Trophoblast cell (in vitro differentiated cells and primary cell): ENCODE results near the gene OPCML.

Experiments used
- DNase-seq, 2 donors: peaks; one replicate each; pipeline ENCODE4 v3.0.0-alpha.2; 2016
- H2AFZ ChIP-seq: 2 replicates; pipeline ENCODE4 v1.6.1; 2013; ENCODE audit warnings: low read length, moderate library complexity, mild to moderate bottlenecking; ENCODE audit not compliant: insufficient read depth, poor library complexity
- H2AK5ac ChIP-seq: 2 replicates; pipeline ENCODE4 v1.6.1; 2013; ENCODE audit warnings: mild to moderate bottlenecking, low read length
- H2BK120ac ChIP-seq: 2 replicates; pipeline ENCODE4 v1.6.1; 2013; ENCODE audit warnings: low read length, mild to moderate bottlenecking, moderate library complexity; ENCODE audit not compliant: insufficient read depth, poor library complexity
- H2BK12ac ChIP-seq: 2 replicates; pipeline ENCODE4 v1.6.1; 2013; ENCODE audit warnings: mild to moderate bottlenecking, low read length, moderate library complexity
- H2BK5ac ChIP-seq: 2 replicates; pipeline ENCODE4 v1.6.1; 2013; ENCODE audit warnings: low read length, low read depth, moderate library complexity, mild to moderate bottlenecking; ENCODE audit not compliant: poor library complexity
- H3K14ac ChIP-seq: 2 replicates; pipeline ENCODE4 v1.6.1; 2013; ENCODE audit warnings: mild to moderate bottlenecking, low read length
- H3K18ac ChIP-seq: 2 replicates; pipeline ENCODE4 v1.6.1; 2013; ENCODE audit warnings: mild to moderate bottlenecking, low read length
- H3K23ac ChIP-seq: 2 replicates; pipeline ENCODE4 v1.6.1; 2013; ENCODE audit warnings: low read length
- H3K27ac ChIP-seq: 2 replicates; pipeline ENCODE4 v1.5.1; 2013; ENCODE audit warnings: low read depth, mild to moderate bottlenecking, inconsistent platforms, low read length, moderate library complexity
- H3K27me3 ChIP-seq: 2 replicates; pipeline ENCODE4 v1.6.1; 2013; ENCODE audit warnings: inconsistent platforms, mild to moderate bottlenecking, low read length, moderate library complexity; ENCODE audit not compliant: insufficient read depth
- H3K36me3 ChIP-seq, 2 experiments: 1 replicate in 1 of 2; 2 replicates in 1 of 2; pipeline ENCODE4 v1.6.1; 2013; ENCODE audit warnings: low read length in 2 of 2, mild to moderate bottlenecking in 2 of 2, moderate library complexity in 1 of 2; ENCODE audit not compliant: insufficient read depth in 2 of 2, control insufficient read depth in 1 of 2
- H3K4ac ChIP-seq: 2 replicates; pipeline ENCODE4 v1.6.1; 2013; ENCODE audit warnings: low read depth, mild to moderate bottlenecking, low read length, moderate library complexity
- H3K4me1 ChIP-seq, 2 experiments: 1 replicate in 1 of 2; 2 replicates in 1 of 2; pipeline ENCODE4 v1.6.1; 2013; ENCODE audit warnings: low read length in 2 of 2, mild to moderate bottlenecking in 2 of 2, moderate library complexity in 1 of 2; ENCODE audit not compliant: insufficient read depth in 2 of 2, control insufficient read depth in 1 of 2
- H3K4me2 ChIP-seq: 2 replicates; pipeline ENCODE4 v1.6.1; 2013; ENCODE audit warnings: inconsistent platforms, mild to moderate bottlenecking, low read length, moderate library complexity
- H3K4me3 ChIP-seq: 2 replicates; pipeline ENCODE4 v1.5.1; 2013; ENCODE audit warnings: mild to moderate bottlenecking, low read depth, low read length, inconsistent platforms
- H3K79me1 ChIP-seq: one replicate; pipeline ENCODE4 v1.6.1; 2013; ENCODE audit warnings: low read length
- H3K79me2 ChIP-seq: 2 replicates; pipeline ENCODE4 v1.6.1; 2013; ENCODE audit warnings: low read length, mild to moderate bottlenecking; ENCODE audit not compliant: control insufficient read depth, insufficient read depth, poor library complexity
- H3K9ac ChIP-seq: 2 replicates; pipeline ENCODE4 v1.6.1; 2013; ENCODE audit warnings: mild to moderate bottlenecking, low read length
- H3K9me3 ChIP-seq: 2 replicates; pipeline ENCODE4 v1.6.1; 2013; ENCODE audit warnings: low read depth, mild to moderate bottlenecking, control low read depth, inconsistent platforms, low read length; ENCODE audit not compliant: insufficient read depth
- H4K12ac ChIP-seq: 2 replicates; pipeline ENCODE4 v1.6.1; 2013; ENCODE audit warnings: low read depth, mild to moderate bottlenecking, low read length, moderate library complexity
- H4K8ac ChIP-seq: 2 replicates; pipeline ENCODE4 v1.6.1; 2013; ENCODE audit warnings: low read depth, mild to moderate bottlenecking, low read length, moderate library complexity
- H4K91ac ChIP-seq: one replicate; pipeline ENCODE4 v1.6.1; 2013; ENCODE audit warnings: low read depth, mild to moderate bottlenecking, low read length, moderate library complexity
- WGBS: extraction: QIAGEN DNeasy Blood & Tissue Kit; methylation state at CpG from one replicate; pipeline ENCODE4 v1.1.7; 2013; ENCODE audit warnings: missing lambda C conversion rate; ENCODE audit not compliant: insufficient read length, insufficient coverage; ENCODE audit errors: extremely low coverage; 5-methylcytosine and 5-hydroxymethylcytosine counted together

OPCML gene

GRCh38 chr11:132627981-132628380 is 904.3 kb downstream of the OPCML start:
- Histone ChIP-seq H2BK5ac (no peak overlapping the region), H2AK5ac (no peak overlapping the region)
- no CpG with 5 or more reads among the region's 3 CpGs for WGBS

DNA sequence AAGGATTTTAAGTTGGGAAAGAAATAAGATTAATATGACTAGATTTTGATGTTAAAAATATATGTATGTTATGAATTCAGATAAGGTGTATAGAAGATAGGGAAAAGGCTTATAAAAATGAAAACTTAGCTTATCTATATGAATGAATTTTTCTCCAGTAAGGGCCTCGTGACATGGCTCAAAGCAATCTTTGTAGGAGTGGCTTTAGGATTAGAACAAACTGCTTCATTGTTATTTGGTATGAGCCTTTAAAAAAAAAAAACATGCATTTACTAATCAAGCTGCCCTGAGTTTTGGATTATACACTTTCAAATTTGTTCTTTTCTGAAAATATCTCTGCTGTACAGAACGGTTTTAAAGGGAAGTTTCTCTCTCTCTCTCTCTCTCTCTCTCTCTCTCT is 905.9 kb downstream of the OPCML start:
- Histone ChIP-seq H3K79me1 (no peaks in the 10 kb centered on the region), H3K9ac (no peak overlapping the region), H3K9me3 (peaks cover 1% of the 10 kb centered on the region), H2AFZ (no peak overlapping the region), H3K14ac (no peak overlapping the region), H2BK120ac (no peak overlapping the region), H3K79me2 (no peaks in the 10 kb centered on the region), H3K27ac (no peak overlapping the region), H4K8ac (no peak overlapping the region), H4K91ac (no peak overlapping the region), H3K36me3 (no peaks in the 10 kb centered on the region), H3K27me3 (no peaks in the 10 kb centered on the region), H2AK5ac (no peak overlapping the region), H2BK12ac (no peak overlapping the region), H3K4me1 (no peaks in the 10 kb centered on the region), H4K12ac (no peak overlapping the region), H2BK5ac (no peak overlapping the region), H3K18ac (no peak overlapping the region), H3K4me2 (no peak overlapping the region), H3K23ac (no peak overlapping the region), H3K4ac (no peak overlapping the region), H3K4me3 (no peak overlapping the region)
- no CpG with 5 or more reads among the region's 2 CpGs for WGBS
- DNase-seq = no peak

More at GRCh38 chr11:132627981-132628380, 904.3 kb downstream of the OPCML start:
- H3K79me2 ChIP-seq = no peaks in the 10 kb centered on the region
- H3K9me3 ChIP-seq = peaks cover 1% of the 10 kb centered on the region
- H3K36me3 ChIP-seq = no peaks in the 10 kb centered on the region
- H4K8ac ChIP-seq = no peak overlapping the region
- H2BK12ac ChIP-seq = no peak overlapping the region
- no peak overlapping the region for H3K14ac ChIP-seq
- no peak overlapping the region for H3K27ac ChIP-seq
- no peak overlapping the region for H3K4me3 ChIP-seq
- no peaks in the 10 kb centered on the region for H3K79me1 ChIP-seq
- H3K4ac ChIP-seq = no peak overlapping the region
- no peak overlapping the region for H2BK120ac ChIP-seq
- no peak overlapping the region for H2AFZ ChIP-seq
- no peak overlapping the region for H4K12ac ChIP-seq
- H3K4me1 ChIP-seq = no peaks in the 10 kb centered on the region
- H3K4me2 ChIP-seq = no peak overlapping the region
- no peaks in the 10 kb centered on the region for H3K27me3 ChIP-seq
- DNase-seq = no peak
- H4K91ac ChIP-seq = no peak overlapping the region
- H3K18ac ChIP-seq = no peak overlapping the region
- H3K9ac ChIP-seq = no peak overlapping the region
- no peak overlapping the region for H3K23ac ChIP-seq

- no peak for DNase-seq
- no peak overlapping the region for H3K4ac ChIP-seq
- H3K79me2 ChIP-seq = no peaks in the 10 kb centered on the region
- H2BK5ac ChIP-seq = no peak overlapping the region
- no peak overlapping the region for H2BK120ac ChIP-seq
- no peaks in the 10 kb centered on the region for H3K79me1 ChIP-seq
- H4K8ac ChIP-seq = no peak overlapping the region
- H2AFZ ChIP-seq = no peak overlapping the region
- H4K12ac ChIP-seq = no peak overlapping the region
- no peaks in the 10 kb centered on the region for H3K36me3 ChIP-seq
- H3K27ac ChIP-seq = no peak overlapping the region
- no CpG with 5 or more reads among the region's 4 CpGs for WGBS
- no peak overlapping the region for H3K18ac ChIP-seq
- peaks cover 1% of the 10 kb centered on the region for H3K9me3 ChIP-seq
- no peaks in the 10 kb centered on the region for H3K27me3 ChIP-seq
- no peak overlapping the region for H4K91ac ChIP-seq
- H2AK5ac ChIP-seq = no peak overlapping the region
- H3K4me3 ChIP-seq = no peak overlapping the region
- no peak overlapping the region for H3K9ac ChIP-seq
- H3K14ac ChIP-seq = no peak overlapping the region
- H3K23ac ChIP-seq = no peak overlapping the region
- no peak overlapping the region for H2BK12ac ChIP-seq
- no peaks in the 10 kb centered on the region for H3K4me1 ChIP-seq
- H3K4me2 ChIP-seq = no peak overlapping the region
These were observed 908.8 kb downstream of the OPCML start for GRCh38 chr11:132623511-132623910.

DNA sequence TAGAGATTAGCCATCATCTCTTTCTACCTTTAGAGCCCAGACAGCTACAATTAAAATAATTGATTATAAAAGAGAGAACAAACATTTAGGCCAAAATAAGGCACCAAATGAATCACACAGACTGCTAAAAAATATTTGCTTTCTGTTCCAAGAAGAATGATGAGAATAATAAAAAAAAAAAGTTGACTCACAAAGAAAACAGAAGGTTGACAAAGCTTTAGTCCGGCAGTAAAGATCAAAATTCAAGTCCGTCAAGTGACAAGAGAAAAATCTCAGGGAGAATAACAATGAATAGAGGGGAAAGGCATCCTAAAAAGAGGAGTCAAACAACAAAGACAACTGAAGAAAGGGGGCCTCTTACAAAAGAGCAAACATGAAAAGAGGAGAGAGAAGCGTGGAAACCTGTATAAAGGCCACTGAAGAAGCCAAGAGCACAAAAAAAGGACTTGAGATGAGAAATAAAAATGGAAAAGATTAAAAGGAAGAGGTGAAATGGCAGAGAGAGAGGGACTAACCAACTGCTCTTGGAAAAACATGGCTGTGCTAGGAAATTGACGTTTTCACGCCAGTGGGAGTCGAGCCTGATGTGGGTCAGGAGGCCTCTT is 910.2 kb downstream of the OPCML start:
- H3K9ac ChIP-seq = no peak overlapping the region
- no CpG with 5 or more reads among the region's 6 CpGs for WGBS

More for the DNA sequence above, 910.2 kb downstream of the OPCML start:
- Histone ChIP-seq H2AFZ (no peak overlapping the region), H4K8ac (no peak overlapping the region), H3K9me3 (peaks cover 1% of the 10 kb centered on the region), H4K91ac (no peak overlapping the region), H3K4me3 (no peak overlapping the region), H3K4ac (no peak overlapping the region), H3K4me2 (no peak overlapping the region), H3K4me1 (no peaks in the 10 kb centered on the region), H2BK5ac (no peak overlapping the region), H4K12ac (no peak overlapping the region), H3K23ac (no peak overlapping the region), H2BK120ac (no peak overlapping the region), H2AK5ac (no peak overlapping the region), H3K27me3 (no peaks in the 10 kb centered on the region), H2BK12ac (no peak overlapping the region), H3K14ac (no peak overlapping the region), H3K36me3 (no peaks in the 10 kb centered on the region), H3K27ac (no peak overlapping the region), H3K18ac (no peak overlapping the region), H3K79me2 (no peaks in the 10 kb centered on the region), H3K79me1 (no peaks in the 10 kb centered on the region)
- DNase-seq = no peak
